Activated naive CD4-positive, alpha-beta T cell treated with anti-CD3 and anti-CD28 coated beads for 36 hours (primary cell): ENCODE measurements around the gene RPL13A. TPM values are rescaled to one million over a fixed set of nuclear protein-coding genes. Genes with fewer than 3 reads are reported as not detected.

Experiments used
- microRNA-seq: library from miRNA; unstranded; fragments of <30 nt; microRNA quantifications from one replicate; pipeline ENCODE4 v1.2.0, GENCODE V29; 2022; ENCODE audit warnings: borderline microRNAs expressed, borderline replicate concordance
- total RNA-seq, 2 experiments: library from RNA; stranded (reverse); gene quantifications; one replicate each; pipeline ENCODE4 v1.2.3, GENCODE V29; 2021

RPL13A gene
- total RNA-seq, 2 experiments from 2014 or later = 4,441 to 4,607 TPM

Small RNAs within 50 kb of the gene (microRNA-seq; reads per million reads assigned to microRNA genes)
- gene MIR150 = 22,973 reads per million, percentile 98 among the genes with 10 or more reads in this experiment

Other genes with a start within 250 kb of the RPL13A start
- under 1 TPM; 0.77 to 0.98 TPM for gene SLC6A16, start 162.4 kb upstream of the RPL13A start, total RNA-seq
- gene CD37, start 152.2 kb upstream of the RPL13A start, total RNA-seq = 100 to 1,000 TPM; 182 to 189 TPM
- gene TEAD2, start 125.2 kb upstream of the RPL13A start, total RNA-seq = under 1 TPM in 1 of 2 experiments, not detected in 1; 0.20 TPM
- gene DKKL1, start 123.7 kb upstream of the RPL13A start, total RNA-seq = not detected
- gene KASH5, start 99.4 kb upstream of the RPL13A start, total RNA-seq = 1 to 10 TPM; 2.4 to 3.2 TPM
- not detected for gene PTH2, start 64.2 kb upstream of the RPL13A start, total RNA-seq
- gene GFY, start 62.2 kb upstream of the RPL13A start, total RNA-seq = not detected
- gene SLC17A7, start 46.1 kb upstream of the RPL13A start, total RNA-seq = under 1 TPM; 0.12 TPM
- gene PIH1D1, start 35.8 kb upstream of the RPL13A start, total RNA-seq = 10 to 100 TPM; 80.7 to 84.4 TPM
- 10 to 100 TPM; 43.4 to 46.8 TPM for gene ALDH16A1, start 34.4 kb upstream of the RPL13A start, total RNA-seq
- 10 to 100 TPM; 23.9 to 28.4 TPM for gene FLT3LG, start 13.4 kb upstream of the RPL13A start, total RNA-seq
- gene RPS11, start 8.8 kb downstream of the RPL13A start, total RNA-seq = 1,000 to 10,000 TPM; 3,906 to 3,945 TPM
- gene FCGRT, start 25.1 kb downstream of the RPL13A start, total RNA-seq = 10 to 100 TPM; 15.7 to 17.1 TPM
- gene RCN3, start 40.4 kb downstream of the RPL13A start, total RNA-seq = 1 to 10 TPM; 6.7 to 7.2 TPM
- gene NOSIP, start 92.9 kb downstream of the RPL13A start, total RNA-seq = 10 to 100 TPM; 76.4 to 77.4 TPM
- gene PRRG2, start 93.7 kb downstream of the RPL13A start, total RNA-seq = under 1 TPM; 0.52 TPM
- gene PRR12, start 103.6 kb downstream of the RPL13A start, total RNA-seq = 10 to 100 TPM; 16.4 to 16.9 TPM
- 1 to 10 TPM; 7.2 to 7.8 TPM for gene RRAS, start 152.5 kb downstream of the RPL13A start, total RNA-seq
- gene SCAF1, start 154.6 kb downstream of the RPL13A start, total RNA-seq = 10 to 100 TPM; 39.9 to 41.9 TPM
- 10 to 100 TPM; 85.2 to 97.8 TPM for gene IRF3, start 178.2 kb downstream of the RPL13A start, total RNA-seq
- gene BCL2L12, start 178.3 kb downstream of the RPL13A start, total RNA-seq = 10 to 100 TPM; 70.5 to 75.6 TPM
- gene PRMT1, start 189.7 kb downstream of the RPL13A start, total RNA-seq = 100 to 1,000 TPM; 380 to 394 TPM
- gene ADM5, start 202.0 kb downstream of the RPL13A start, total RNA-seq = 1 to 10 TPM; 1.4 to 1.8 TPM
- under 1 TPM; 0.32 to 0.48 TPM for gene CPT1C, start 203.5 kb downstream of the RPL13A start, total RNA-seq